ENCODE results near the gene PIGQ. TPM values are rescaled to one million over a fixed set of nuclear protein-coding genes. Genes with fewer than 3 reads are reported as not detected.

Gene PIGQ
- total RNA-seq, 4 donors from 2014 or later: 37.4 to 115 (median 56.0) TPM

DNA sequence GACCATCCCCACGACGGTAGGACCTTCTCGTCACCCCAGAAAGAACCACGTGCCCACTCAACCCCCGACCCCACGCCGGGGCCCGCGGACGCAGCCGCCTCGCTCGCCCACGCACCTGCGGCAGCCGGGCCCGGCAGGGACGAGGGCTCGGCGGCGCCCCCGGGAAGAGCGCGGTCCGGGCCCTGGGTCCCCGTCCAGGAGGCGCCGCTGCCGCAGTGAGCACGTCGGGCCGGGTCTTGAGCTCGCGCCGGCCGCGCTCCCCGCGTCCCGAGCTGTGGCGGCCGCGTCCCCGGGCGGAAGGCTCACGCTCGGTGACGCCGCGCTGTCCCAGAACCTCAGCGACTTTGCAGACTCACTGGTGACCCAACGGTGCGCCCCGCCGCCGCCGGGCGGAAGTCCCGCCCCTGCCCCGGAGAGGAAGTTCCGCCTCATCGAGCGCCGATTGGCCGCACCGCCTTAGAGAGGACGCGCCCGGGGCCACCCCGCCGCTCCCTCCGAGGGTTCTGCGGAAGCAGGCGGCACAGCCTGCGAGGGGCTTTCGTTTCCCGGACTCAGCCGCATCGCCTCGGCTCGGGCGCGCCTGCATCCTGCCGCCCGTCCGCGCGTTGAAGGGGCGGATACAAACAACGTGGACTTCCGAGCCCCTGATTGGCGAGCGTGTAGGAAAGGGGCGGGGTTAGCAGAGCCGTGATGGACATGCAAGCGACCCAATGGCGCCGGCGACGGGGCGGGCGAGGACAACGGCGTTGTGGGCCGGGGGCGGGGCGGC is 19.3 kb downstream of the PIGQ start:
- WGBS, 2 donors (ENCODE audit: low coverage in 1 of 2): 1% methylated on average over 94 of the region's 107 CpGs; no CpG with 5 or more reads in 1 of the 2 donors
- Histone ChIP-seq H3K4me1 (peaks cover 27 to 51% (median 44%) of the 10 kb centered on the region in 4 donors), H3K27ac (peak overlapping the region; percentile 96 to 98 (median 97)), H3K27me3 (no peaks in the 10 kb centered on the region), H3K4me3 (peak overlapping the region; percentile 77 to 97 (median 86)), H3K9me3 (no peaks in the 10 kb centered on the region), H3K36me3 (no peaks in the 10 kb centered on the region)
- in situ Hi-C loops (cut with MboI; ENCODE audit: low pct_ligation_motif_present in 1 of 4, low pct_unique_long_range_greater_than_20kb in 1 of 4, low sequenced_read_pairs in 3 of 4): no loop called here
- peak; percentile 98 for DNase-seq
- intact Hi-C loops (cut with DNase I; ENCODE audit: low total_unique reads): loop anchor here (1.0 kb wide), 1 partner anchor 47 kb away; the partner anchor contains the start of gene METTL26
- TF ChIP-seq POLR2AphosphoS5 (IDR thresholded peaks at IDR 0.05) (peak; percentile 92 to 95 (median 95)), POLR2A (IDR thresholded peaks at IDR 0.05) (peak; percentile 90), EP300 (IDR thresholded peaks at IDR 0.05; ENCODE audit: low read depth) (no peak)

DNA sequence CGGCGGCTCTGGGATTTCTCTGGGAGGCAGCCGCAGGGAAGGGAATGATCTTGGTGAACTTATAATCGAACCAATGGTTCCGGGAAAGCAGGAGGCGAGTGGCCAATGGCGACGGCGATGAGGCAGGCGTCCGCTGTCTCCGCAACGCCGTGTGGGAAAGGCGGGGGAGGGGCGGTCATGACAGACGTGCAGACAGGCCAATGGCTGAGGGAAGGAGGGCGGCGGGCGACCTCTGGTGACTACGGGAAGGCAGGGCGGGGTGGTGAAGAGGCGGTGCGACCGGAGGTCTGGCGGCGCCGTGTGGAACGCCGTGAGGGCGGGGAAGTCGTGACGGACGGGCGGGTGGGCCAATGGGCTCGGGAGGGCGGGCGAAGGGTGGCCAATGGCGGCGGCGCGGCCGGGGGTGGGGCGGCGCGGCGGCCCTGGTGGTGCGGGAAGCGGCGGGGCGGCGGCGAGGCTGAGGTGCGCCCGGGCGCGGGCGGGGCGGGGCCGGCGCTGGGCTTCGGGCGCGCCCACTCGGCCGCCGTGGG is 20.0 kb downstream of the PIGQ start, which contains the start of gene RAB40C:
RAB40C (plus strand) TSS at position 409 of the 530 bp plus-strand sequence. CDS start 226 bp downstream, outside the sequence.
- Histone ChIP-seq H3K27me3 (no peaks in the 10 kb centered on the region), H3K4me3 (peak within 1 kb of the TSS; percentile 80 to 97 (median 92)), H3K4me1 (peaks cover 27 to 58% (median 50%) of the 10 kb centered on the region in 4 donors), H3K27ac (peak within 1 kb of the TSS; percentile 96 to 98 (median 97)), H3K36me3 (no peaks in the 10 kb centered on the region), H3K9me3 (no peaks in the 10 kb centered on the region)
- 1% methylated on average over 29 of the region's 67 CpGs; no CpG with 5 or more reads in 1 of the 2 donors for WGBS, 2 donors (ENCODE audit: low coverage in 1 of 2)
- TF ChIP-seq, protein P1, sequence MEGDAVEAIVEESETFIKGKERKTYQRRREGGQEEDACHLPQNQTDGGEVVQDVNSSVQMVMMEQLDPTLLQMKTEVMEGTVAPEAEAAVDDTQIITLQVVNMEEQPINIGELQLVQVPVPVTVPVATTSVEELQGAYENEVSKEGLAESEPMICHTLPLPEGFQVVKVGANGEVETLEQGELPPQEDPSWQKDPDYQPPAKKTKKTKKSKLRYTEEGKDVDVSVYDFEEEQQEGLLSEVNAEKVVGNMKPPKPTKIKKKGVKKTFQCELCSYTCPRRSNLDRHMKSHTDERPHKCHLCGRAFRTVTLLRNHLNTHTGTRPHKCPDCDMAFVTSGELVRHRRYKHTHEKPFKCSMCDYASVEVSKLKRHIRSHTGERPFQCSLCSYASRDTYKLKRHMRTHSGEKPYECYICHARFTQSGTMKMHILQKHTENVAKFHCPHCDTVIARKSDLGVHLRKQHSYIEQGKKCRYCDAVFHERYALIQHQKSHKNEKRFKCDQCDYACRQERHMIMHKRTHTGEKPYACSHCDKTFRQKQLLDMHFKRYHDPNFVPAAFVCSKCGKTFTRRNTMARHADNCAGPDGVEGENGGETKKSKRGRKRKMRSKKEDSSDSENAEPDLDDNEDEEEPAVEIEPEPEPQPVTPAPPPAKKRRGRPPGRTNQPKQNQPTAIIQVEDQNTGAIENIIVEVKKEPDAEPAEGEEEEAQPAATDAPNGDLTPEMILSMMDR (IDR thresholded peaks at IDR 0.05): peak in 3 of 5 experiments; percentile 11 to 22 (median 22)
- TF ChIP-seq POLR2AphosphoS5 (IDR thresholded peaks at IDR 0.05) (no peak), EP300 (IDR thresholded peaks at IDR 0.05; ENCODE audit: low read depth) (no peak), POLR2A (IDR thresholded peaks at IDR 0.05) (no peak)
- in situ Hi-C loops (cut with MboI; ENCODE audit: low pct_ligation_motif_present in 1 of 4, low pct_unique_long_range_greater_than_20kb in 1 of 4, low sequenced_read_pairs in 3 of 4): no loop called here
- peak; percentile 99 for DNase-seq
- intact Hi-C loops (cut with DNase I; ENCODE audit: low total_unique reads): loop anchor here (1.0 kb wide), 1 partner anchor 47 kb away; the partner anchor contains the start of gene METTL26

DNA sequence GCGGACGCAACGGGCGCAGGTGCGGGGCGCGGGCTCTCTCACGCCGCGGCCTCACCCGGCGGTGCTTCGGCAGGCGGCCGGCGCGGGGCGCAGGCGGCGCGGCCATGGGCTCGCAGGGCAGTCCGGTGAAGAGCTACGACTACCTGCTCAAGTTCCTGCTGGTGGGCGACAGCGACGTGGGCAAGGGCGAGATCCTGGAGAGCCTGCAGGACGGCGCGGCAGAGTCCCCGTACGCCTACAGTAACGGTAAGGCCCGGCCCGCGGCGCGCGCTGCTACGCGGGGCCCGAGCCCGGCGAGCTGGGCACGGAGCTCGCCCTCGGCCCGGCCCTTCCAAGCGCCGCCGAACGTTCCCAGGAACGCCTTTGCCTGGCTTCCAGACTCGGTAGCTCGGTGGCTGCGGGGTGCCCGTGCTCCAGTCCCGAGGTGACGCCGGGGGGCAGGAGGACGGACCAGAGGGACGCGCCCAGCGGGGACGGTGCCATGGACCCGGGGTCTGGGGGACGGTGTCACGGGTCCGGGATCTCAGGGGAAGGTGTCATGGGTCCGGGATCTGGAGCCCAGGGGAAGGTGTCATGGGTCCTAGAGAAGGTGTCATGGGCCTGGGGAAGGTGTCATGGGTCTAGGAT is 20.5 kb downstream of the PIGQ start:
- no peak for DNase-seq
- 0% methylated on average over 56 of the region's 71 CpGs; no CpG with 5 or more reads in 1 of the 2 donors for WGBS, 2 donors (ENCODE audit: low coverage in 1 of 2)
- Histone ChIP-seq H3K36me3 (no peaks in the 10 kb centered on the region), H3K27me3 (no peaks in the 10 kb centered on the region), H3K4me1 (peaks cover 30 to 63% (median 52%) of the 10 kb centered on the region in 4 donors), H3K4me3 (peak overlapping the region; percentile 79 to 97 (median 92)), H3K9me3 (no peaks in the 10 kb centered on the region), H3K27ac (peak overlapping the region; percentile 92 to 93 (median 92))
- intact Hi-C loops (cut with DNase I; ENCODE audit: low total_unique reads) (no loop called here), in situ Hi-C loops (cut with MboI; ENCODE audit: low pct_ligation_motif_present in 1 of 4, low pct_unique_long_range_greater_than_20kb in 1 of 4, low sequenced_read_pairs in 3 of 4) (no loop called here)
- TF ChIP-seq POLR2A (IDR thresholded peaks at IDR 0.05) (peak; percentile 45), POLR2AphosphoS5 (IDR thresholded peaks at IDR 0.05) (peak in 2 of 3 donors; percentile 28 to 45), EP300 (IDR thresholded peaks at IDR 0.05; ENCODE audit: low read depth) (no peak)
- TF ChIP-seq, protein P1 (IDR thresholded peaks at IDR 0.05): peak in 1 of 5 experiments; percentile 13

DNA sequence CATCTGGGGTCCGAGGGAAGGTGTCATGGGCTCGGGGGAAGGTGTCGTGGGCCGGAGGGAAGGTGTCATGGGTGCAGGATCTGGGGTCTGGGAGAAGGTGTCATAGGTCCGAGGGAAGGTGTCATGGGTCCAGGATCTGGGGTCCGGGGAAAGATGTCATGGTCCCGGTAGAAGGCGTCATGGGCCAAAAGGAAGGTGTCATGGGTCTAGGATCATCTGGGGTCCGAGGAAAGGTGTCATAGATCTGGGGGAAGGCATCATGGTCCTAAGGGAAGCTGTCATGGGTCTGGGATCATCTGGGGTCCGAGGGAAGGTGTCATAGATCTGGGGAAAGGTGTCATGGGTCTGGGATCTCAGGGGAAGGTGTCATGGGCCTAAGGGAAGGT is 21.0 kb downstream of the PIGQ start:
- H3K4me3 ChIP-seq: peak overlapping the region; percentile 79 to 97 (median 92)
- intact Hi-C loops (cut with DNase I; ENCODE audit: low total_unique reads) (no loop called here), in situ Hi-C loops (cut with MboI; ENCODE audit: low pct_ligation_motif_present in 1 of 4, low pct_unique_long_range_greater_than_20kb in 1 of 4, low sequenced_read_pairs in 3 of 4) (no loop called here)
- no peak for DNase-seq
- no peaks in the 10 kb centered on the region for H3K27me3 ChIP-seq
- TF ChIP-seq, protein P1 (IDR thresholded peaks at IDR 0.05): no peak
- TF ChIP-seq EP300 (IDR thresholded peaks at IDR 0.05; ENCODE audit: low read depth) (no peak), POLR2A (IDR thresholded peaks at IDR 0.05) (no peak), POLR2AphosphoS5 (IDR thresholded peaks at IDR 0.05) (no peak)
- no peaks in the 10 kb centered on the region for H3K9me3 ChIP-seq
- H3K27ac ChIP-seq: peak overlapping the region; percentile 92 to 93 (median 92)
- 32% methylated on average over 10 of the region's 10 CpGs; no CpG with 5 or more reads in 1 of the 2 donors for WGBS, 2 donors (ENCODE audit: low coverage in 1 of 2)
- H3K36me3 ChIP-seq: no peaks in the 10 kb centered on the region
- H3K4me1 ChIP-seq: peaks cover 30 to 64% (median 52%) of the 10 kb centered on the region in 4 donors

Data from transverse colon (tissue), 4 donors.